AG04449 (cell line): ENCODE measurements around the gene FAM216A.
"Not testable (repeated sequence)": the region's sequence is repeated elsewhere in the genome, so short reads cannot be mapped to it uniquely, and the experiment has no call there.

ENCODE experiments used
- CTCF ChIA-PET: fragments of 350-600 bp; formaldehyde crosslinking; extraction: SDS; loops from one replicate; lab custom pipeline; 2021; ENCODE audit warnings: antibody characterized with exemption; lab: Yijun Ruan, JAX
- POLR2A ChIA-PET: fragments of 400-600, 350-600 bp; formaldehyde crosslinking; extraction: SDS; loops from one replicate; lab custom pipeline; 2020; ENCODE audit warnings: antibody characterized with exemption, inconsistent platforms; lab: Yijun Ruan, JAX
- DNase-seq: peaks from one replicate; pipeline ENCODE4 v3.0.0-alpha.2; 2010; ENCODE audit warnings: low read depth, low spot score
- H3K4me3 ChIP-seq: 2 replicates; pipeline ENCODE4 v1.5.1; 2011; ENCODE audit warnings: low read depth, mild to moderate bottlenecking, control low read depth, low read length
- CTCF ChIP-seq: IDR thresholded peaks from one replicate; pipeline ENCODE4 v1.5.1; 2011; ENCODE audit warnings: mild to moderate bottlenecking, moderate library complexity, low read length, control low read depth, inconsistent platforms; ENCODE audit not compliant: insufficient read depth; ENCODE audit errors: missing control alignments

The FAM216A gene

GRCh38 chr12:110453569-110454296 lies 14.9 kb upstream of the FAM216A start:
- POLR2A ChIA-PET, result interaction anchor here (0.9 kb wide), 1 partner anchor 15 kb away, joined by 3 read pairs; the partner anchor contains the start of genes FAM216A and GPN3
- no peak overlapping the region for H3K4me3 ChIP-seq
- TF ChIP-seq CTCF, result no peak
- CTCF ChIA-PET, result interaction anchor here (0.9 to 9.1 kb wide), 4 partner anchors 14 to 434 kb away, joined by 3 to 195 read pairs (median 52); partner anchors contain the start of genes FAM216A and GPN3
- DNase-seq, result no peak

- CTCF ChIA-PET, result interaction anchor here (0.8 to 2.2 kb wide), 3 partner anchors 9 to 144 kb away, joined by 3 to 13 read pairs (median 10); partner anchors contain the start of genes ARPC3, FAM216A and GPN3
- DNase-seq, result no peak
- no peak for TF ChIP-seq CTCF
- POLR2A ChIA-PET, result no interaction called here
- H3K4me3 ChIP-seq, result no peak overlapping the region
These were observed 9.9 kb upstream of the FAM216A start for GRCh38 chr12:110458756-110459155.

- DNase-seq, POLR2A ChIA-PET, H3K4me3 ChIP-seq: not testable (repeated sequence)
- CTCF ChIA-PET, result interaction anchor here (1.0 to 1.6 kb wide), 2 partner anchors 9 to 422 kb away, joined by 3 read pairs; no protein-coding TSS in a partner anchor
These were observed 7.5 kb upstream of the FAM216A start for GRCh38 chr12:110461189-110461588.

- CTCF ChIA-PET, result interaction anchor here (1.2 to 12.0 kb wide), 3 partner anchors 14 to 136 kb away, joined by 3 to 179 read pairs (median 92); partner anchors contain the start of gene ARPC3
- DNase-seq, result no peak
- no peak for TF ChIP-seq CTCF
- H3K4me3 ChIP-seq, result no peak overlapping the region
- POLR2A ChIA-PET, result no interaction called here
These were observed 3.6 kb upstream of the FAM216A start for GRCh38 chr12:110465024-110465423.

- H3K4me3 ChIP-seq, POLR2A ChIA-PET, DNase-seq: not testable (repeated sequence)
- CTCF ChIA-PET, result interaction anchor here (1.2 to 12.0 kb wide), 3 partner anchors 15 to 136 kb away, joined by 5 to 179 read pairs (median 92); partner anchors contain the start of gene ARPC3
These were observed 2.9 kb upstream of the FAM216A start for GRCh38 chr12:110465765-110466164.

- H3K4me3 ChIP-seq, result peak overlapping the region; percentile 86; the same call in 1 of the 2 replicates
- DNase-seq, result no peak
- CTCF ChIA-PET, result interaction anchor here (9.5 to 12.0 kb wide), 2 partner anchors 16 to 135 kb away, joined by 92 to 179 read pairs; partner anchors contain the start of gene ARPC3
- POLR2A ChIA-PET, result no interaction called here
- no peak for TF ChIP-seq CTCF
These were observed 1.9 kb upstream of the FAM216A start for GRCh38 chr12:110466791-110467190.

GRCh38 chr12:110467847-110468213 lies 815 bp upstream of the FAM216A start:
- H3K4me3 ChIP-seq, result peak overlapping the region; percentile 86
- ChIA-PET CTCF (interaction anchor here (1.3 to 12.0 kb wide), 13 partner anchors 10 to 420 kb away, joined by 4 to 179 read pairs (median 11); partner anchors contain the start of genes ARPC3 and TCTN1), POLR2A (interaction anchor here (0.7 to 2.4 kb wide), 9 partner anchors 11 to 36 kb away, joined by 3 to 15 read pairs (median 4); partner anchors contain the start of genes ARPC3, RAD9B and VPS29)
- DNase-seq, result no peak
- no peak for TF ChIP-seq CTCF
